ENCODE data around the gene SCYL3.

SCYL3 gene, protein sequence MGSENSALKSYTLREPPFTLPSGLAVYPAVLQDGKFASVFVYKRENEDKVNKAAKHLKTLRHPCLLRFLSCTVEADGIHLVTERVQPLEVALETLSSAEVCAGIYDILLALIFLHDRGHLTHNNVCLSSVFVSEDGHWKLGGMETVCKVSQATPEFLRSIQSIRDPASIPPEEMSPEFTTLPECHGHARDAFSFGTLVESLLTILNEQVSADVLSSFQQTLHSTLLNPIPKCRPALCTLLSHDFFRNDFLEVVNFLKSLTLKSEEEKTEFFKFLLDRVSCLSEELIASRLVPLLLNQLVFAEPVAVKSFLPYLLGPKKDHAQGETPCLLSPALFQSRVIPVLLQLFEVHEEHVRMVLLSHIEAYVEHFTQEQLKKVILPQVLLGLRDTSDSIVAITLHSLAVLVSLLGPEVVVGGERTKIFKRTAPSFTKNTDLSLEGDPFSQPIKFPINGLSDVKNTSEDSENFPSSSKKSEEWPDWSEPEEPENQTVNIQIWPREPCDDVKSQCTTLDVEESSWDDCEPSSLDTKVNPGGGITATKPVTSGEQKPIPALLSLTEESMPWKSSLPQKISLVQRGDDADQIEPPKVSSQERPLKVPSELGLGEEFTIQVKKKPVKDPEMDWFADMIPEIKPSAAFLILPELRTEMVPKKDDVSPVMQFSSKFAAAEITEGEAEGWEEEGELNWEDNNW

GRCh38 chr1:169893645-169894423 lies at the start of gene SCYL3:
SCYL3 (minus strand) TSS chr1:169893896; CDS start chr1:169888840, 5,056 bp downstream.
- peak; percentile 98 for DNase-seq (ENCODE audit: low read depth)
- H3K4me3 ChIP-seq (ENCODE audit: low read length) = peak within 1 kb of the TSS; percentile 85
- TF ChIP-seq, protein P1, sequence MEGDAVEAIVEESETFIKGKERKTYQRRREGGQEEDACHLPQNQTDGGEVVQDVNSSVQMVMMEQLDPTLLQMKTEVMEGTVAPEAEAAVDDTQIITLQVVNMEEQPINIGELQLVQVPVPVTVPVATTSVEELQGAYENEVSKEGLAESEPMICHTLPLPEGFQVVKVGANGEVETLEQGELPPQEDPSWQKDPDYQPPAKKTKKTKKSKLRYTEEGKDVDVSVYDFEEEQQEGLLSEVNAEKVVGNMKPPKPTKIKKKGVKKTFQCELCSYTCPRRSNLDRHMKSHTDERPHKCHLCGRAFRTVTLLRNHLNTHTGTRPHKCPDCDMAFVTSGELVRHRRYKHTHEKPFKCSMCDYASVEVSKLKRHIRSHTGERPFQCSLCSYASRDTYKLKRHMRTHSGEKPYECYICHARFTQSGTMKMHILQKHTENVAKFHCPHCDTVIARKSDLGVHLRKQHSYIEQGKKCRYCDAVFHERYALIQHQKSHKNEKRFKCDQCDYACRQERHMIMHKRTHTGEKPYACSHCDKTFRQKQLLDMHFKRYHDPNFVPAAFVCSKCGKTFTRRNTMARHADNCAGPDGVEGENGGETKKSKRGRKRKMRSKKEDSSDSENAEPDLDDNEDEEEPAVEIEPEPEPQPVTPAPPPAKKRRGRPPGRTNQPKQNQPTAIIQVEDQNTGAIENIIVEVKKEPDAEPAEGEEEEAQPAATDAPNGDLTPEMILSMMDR (conservative IDR thresholded peaks at IDR 0.05; ENCODE audit: low read length) = no peak

- H3K4me3 ChIP-seq (ENCODE audit: low read length) = no peak overlapping the region
- TF ChIP-seq, protein P1 (conservative IDR thresholded peaks at IDR 0.05; ENCODE audit: low read length) = no peak
- peak; percentile 52 for DNase-seq (ENCODE audit: low read depth)
Observed at GRCh38 chr1:169941982-169942830, 48.5 kb upstream of the SCYL3 start.

DNA sequence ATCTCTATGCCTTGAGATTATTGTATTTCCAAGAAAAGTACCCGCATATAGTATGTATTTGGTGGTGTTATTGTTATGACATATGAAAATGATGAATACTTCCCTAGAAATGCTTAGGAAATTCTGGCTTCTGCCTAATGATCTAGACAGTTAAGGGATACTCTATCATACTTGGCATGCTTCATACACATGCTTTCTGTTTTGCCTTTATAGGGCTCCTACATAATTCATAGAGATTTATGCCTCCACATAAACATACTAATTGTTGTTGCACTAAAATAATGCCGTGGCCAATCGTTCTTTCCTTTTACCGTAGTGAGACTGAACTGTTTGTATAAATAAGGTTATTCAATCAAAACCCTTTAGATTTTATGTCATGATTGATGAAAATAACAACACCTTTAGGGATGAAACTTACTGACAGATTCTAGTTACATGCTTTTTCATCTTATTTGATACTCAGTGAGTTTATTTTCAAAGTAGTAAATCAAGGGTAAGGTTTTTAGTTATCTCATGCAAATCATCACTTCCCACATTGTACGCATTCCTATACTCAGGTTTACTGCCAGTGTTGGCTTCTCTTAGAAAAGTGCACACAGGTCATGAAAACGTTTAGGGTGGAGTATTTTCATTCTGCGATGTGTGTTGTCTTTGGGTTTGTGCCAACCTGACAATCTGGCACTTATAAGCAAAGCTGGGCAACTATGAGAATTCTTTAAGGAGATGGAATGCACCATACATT lies 40.5 kb upstream of the SCYL3 start:
- H3K4me3 ChIP-seq (ENCODE audit: low read length) = no peak overlapping the region
- TF ChIP-seq, protein P1 (conservative IDR thresholded peaks at IDR 0.05; ENCODE audit: low read length) = no peak
- peak; percentile 14 for DNase-seq (ENCODE audit: low read depth)

DNA sequence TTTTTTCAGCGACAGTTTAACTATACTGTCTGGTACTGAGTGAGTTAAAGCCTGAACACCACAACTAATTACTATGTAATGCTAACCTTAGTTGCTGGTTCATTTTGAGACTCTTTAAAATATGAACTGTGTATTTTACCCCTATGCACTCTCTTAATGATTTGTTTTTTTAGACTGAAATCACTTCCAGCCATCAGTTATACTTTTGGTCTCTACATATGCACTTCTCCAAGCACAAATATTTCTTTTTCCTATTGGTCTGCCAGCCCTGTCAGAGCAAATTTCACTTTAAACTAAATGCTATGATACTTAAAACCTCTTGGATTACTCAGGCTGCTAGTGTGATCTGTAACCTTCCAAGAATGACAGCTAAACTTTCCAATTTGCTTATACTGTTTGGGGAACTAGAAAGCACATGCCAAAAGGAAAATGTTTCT lies 38.1 kb upstream of the SCYL3 start:
- TF ChIP-seq, protein P1 (conservative IDR thresholded peaks at IDR 0.05; ENCODE audit: low read length) = no peak
- DNase-seq (ENCODE audit: low read depth) = no peak
- H3K4me3 ChIP-seq (ENCODE audit: low read length) = no peak overlapping the region

- no peak for DNase-seq (ENCODE audit: low read depth)
- H3K4me3 ChIP-seq (ENCODE audit: low read length) = no peak overlapping the region
- TF ChIP-seq, protein P1 (conservative IDR thresholded peaks at IDR 0.05; ENCODE audit: low read length) = no peak
Observed at GRCh38 chr1:169929210-169929526, 35.5 kb upstream of the SCYL3 start.

Data from AG10803 (cell line).